B cell (primary cell): ENCODE results near the gene RBM41.
A peak's percentile ranks its signal among the peaks of the same experiment; 100 is the strongest.

Source experiments
- CTCF ChIP-seq: fragments of 200-600 bp; IDR thresholded peaks from one replicate; pipeline ENCODE4 v1.8.0; 2022; ENCODE audit warnings: antibody characterized with exemption, mild to moderate bottlenecking
- EZH2 ChIP-seq: IDR thresholded peaks from 2 replicates; pipeline ENCODE4 v1.6.1; 2012; ENCODE audit warnings: borderline replicate concordance, low read depth, mild to moderate bottlenecking, moderate library complexity, low read length; ENCODE audit not compliant: insufficient read depth, poor library complexity, severe bottlenecking

- peak; percentile 28 for TF ChIP-seq CTCF
- no peak for TF ChIP-seq EZH2
These were observed 93.1 kb downstream of the RBM41 start for GRCh38 chrX:107025545-107025944.
